B cell (primary cell): ENCODE measurements around the gene AMH. TPM values are rescaled to one million over a fixed set of nuclear protein-coding genes. Genes with fewer than 3 reads are reported as not detected.
A peak's percentile ranks its signal among the peaks of the same experiment; 100 is the strongest.

Experiments used
- ATAC-seq: fragments of 200-7000 bp; cut with Tn5 transposase; one replicate; pipeline ENCODE4 v1.10.0; 2021; ENCODE audit warnings: low read depth, mild to moderate bottlenecking, moderate number of reproducible peaks, moderate library complexity
- CTCF ChIA-PET: fragments of 350-600 bp; sonication (Branson Sonifier 250); formaldehyde crosslinking; loops from one replicate; lab custom pipeline; 2021; ENCODE audit warnings: antibody characterized with exemption, inconsistent platforms; lab: Charles Lee
- POLR2A ChIA-PET: fragments of 350-600 bp; sonication (Branson Sonifier 250); formaldehyde crosslinking; loops from one replicate; lab custom pipeline; 2021; ENCODE audit warnings: antibody characterized with exemption; lab: Charles Lee
- DNase-seq: peaks from one replicate; pipeline ENCODE4 v3.0.0; 2013
- H2AFZ ChIP-seq: 2 replicates; pipeline ENCODE4 v1.6.1; 2012; ENCODE audit warnings: mild to moderate bottlenecking, low read depth, low read length; ENCODE audit not compliant: insufficient read depth, poor library complexity, severe bottlenecking
- H3K27ac ChIP-seq, 2 donors: 1 replicate in 1 of 2; 2 replicates in 1 of 2; pipeline ENCODE4 v1.5.1; 2012 to 2013; ENCODE audit warnings: low read length in 2 of 2, mild to moderate bottlenecking in 2 of 2, moderate library complexity in 1 of 2
- H3K27me3 ChIP-seq, 4 experiments: fragments of 200-600 bp in 1 of 4; sonication (generic) in 1 of 4; replicated peaks in 1 of 4; 1 replicate in 2 of 4; 2 replicates in 2 of 4; pipeline versions ENCODE4 v1.6.1 to v1.7.0; 2013 to 2016; ENCODE audit warnings: low read length in 3 of 4, mild to moderate bottlenecking in 2 of 4, mixed read lengths in 1 of 4, moderate library complexity in 1 of 4; ENCODE audit not compliant: insufficient read depth in 4 of 4, control insufficient read depth in 3 of 4; ENCODE audit errors: control extremely low read depth in 1 of 4
- H3K36me3 ChIP-seq, 2 experiments: replicated peaks in 1 of 2; 1 replicate in 1 of 2; 2 replicates in 1 of 2; pipeline versions ENCODE4 v1.6.1 to v1.7.1; 2013; ENCODE audit warnings: low read length in 1 of 2; ENCODE audit not compliant: insufficient read depth in 2 of 2, control insufficient read depth in 1 of 2; ENCODE audit errors: control extremely low read depth in 1 of 2, extremely low read depth in 1 of 2
- H3K4me1 ChIP-seq, 2 donors: fragments of 200-600 bp in 1 of 2; sonication (generic) in 1 of 2; 1 replicate in 1 of 2; 2 replicates in 1 of 2; pipeline versions ENCODE4 v1.5.1 to v1.6.1; 2013 to 2017; ENCODE audit warnings: low read length in 2 of 2; ENCODE audit not compliant: control insufficient read depth in 2 of 2, insufficient read depth in 2 of 2
- H3K4me2 ChIP-seq: replicated peaks from 2 replicates; pipeline ENCODE3; 2012; ENCODE audit warnings: mild to moderate bottlenecking, low read depth, low read length; ENCODE audit not compliant: poor library complexity, severe bottlenecking
- H3K4me3 ChIP-seq, 5 experiments: fragments of 200-600 bp in 1 of 5; sonication (generic) in 1 of 5; 1 replicate in 3 of 5; 2 replicates in 2 of 5; pipeline versions ENCODE4 v1.5.1 to v1.7.0; 2011 to 2016; ENCODE audit warnings: low read length in 4 of 5, mild to moderate bottlenecking in 4 of 5, low read depth in 2 of 5, control low read depth in 1 of 5, moderate library complexity in 1 of 5; ENCODE audit not compliant: insufficient read depth in 1 of 5; ENCODE audit errors: control extremely low read depth in 1 of 5, extremely low read depth in 1 of 5
- H3K79me2 ChIP-seq: fragments of 200-600 bp; sonication (generic); one replicate; pipeline ENCODE4 v1.6.0; 2016; ENCODE audit warnings: low read length; ENCODE audit not compliant: control insufficient read depth, insufficient read depth
- H3K9ac ChIP-seq: fragments of 200-600 bp; sonication (generic); 2 replicates; pipeline ENCODE4 v1.6.1; 2017; ENCODE audit warnings: mild to moderate bottlenecking, low read length, moderate library complexity
- H3K9me3 ChIP-seq, 3 donors: one replicate each; pipeline versions ENCODE4 v1.6.1 to v1.7.1; 2013; ENCODE audit warnings: low read length in 2 of 3; ENCODE audit not compliant: control insufficient read depth in 2 of 3, insufficient read depth in 1 of 3; ENCODE audit errors: control extremely low read depth in 1 of 3
- H4K20me1 ChIP-seq: 2 replicates; pipeline ENCODE4 v1.6.0; 2012; ENCODE audit warnings: mild to moderate bottlenecking, low read length; ENCODE audit not compliant: insufficient read depth, control insufficient read depth, poor library complexity, severe bottlenecking
- H3K27ac Mint-ChIP-seq: one replicate; pipeline ENCODE4 v1.8.0; 2021; ENCODE audit warnings: mixed read lengths
- H3K27me3 Mint-ChIP-seq: one replicate; pipeline ENCODE4 v1.8.0; 2021; ENCODE audit warnings: mixed read lengths
- H3K4me1 Mint-ChIP-seq: one replicate; pipeline ENCODE4 v1.8.0; 2021; ENCODE audit warnings: mixed read lengths
- H3K4me3 Mint-ChIP-seq: one replicate; pipeline ENCODE4 v1.8.0; 2021; ENCODE audit warnings: mixed read lengths
- H3K9me3 Mint-ChIP-seq: one replicate; pipeline ENCODE4 v1.8.0; 2022; ENCODE audit warnings: mixed read lengths; ENCODE audit not compliant: insufficient read depth
- CTCF ChIP-seq: fragments of 200-600 bp; IDR thresholded peaks from one replicate; pipeline ENCODE4 v1.8.0; 2022; ENCODE audit warnings: antibody characterized with exemption, mild to moderate bottlenecking
- EZH2 ChIP-seq: IDR thresholded peaks from 2 replicates; pipeline ENCODE4 v1.6.1; 2012; ENCODE audit warnings: borderline replicate concordance, low read depth, mild to moderate bottlenecking, moderate library complexity, low read length; ENCODE audit not compliant: insufficient read depth, poor library complexity, severe bottlenecking
- WGBS: methylation state at CpG from one replicate; pipeline ENCODE4 v1.1.5; 2013; ENCODE audit warnings: missing lambda C conversion rate; ENCODE audit not compliant: insufficient coverage; 5-methylcytosine and 5-hydroxymethylcytosine counted together
- intact Hi-C: fragments of 100-400 bp; cut with micrococcal nuclease; formaldehyde crosslinking; loops from one replicate; pipeline ENCODE4 v1.10.0; 2022
- polyA plus RNA-seq: library from polyadenylated mRNA; depleted of rRNA; stranded (reverse); fragments of >200 nt; gene quantifications from 2 replicates; pipeline ENCODE4 v1.2.3, GENCODE V29; 2012
- total RNA-seq, 2 donors: library from RNA; stranded (reverse); fragments of 120-200 nt in 1 of 2; gene quantifications; 1 replicate in 1 of 2; 2 replicates in 1 of 2; pipeline versions ENCODE4 v1.2.3 to v1.2.4, GENCODE V29; 2013 to 2022

The AMH gene
- total and polyA plus RNA-seq, 2 donors (not counting 1 experiment from before 2014, with no cell fraction given), result 1.5 to 4.5 TPM

- no peaks in the 10 kb centered on the region for H3K36me3 ChIP-seq
- no peak for ATAC-seq
- H3K79me2 ChIP-seq, result peaks cover 4% of the 10 kb centered on the region
- no peak overlapping the region for H3K4me3 ChIP-seq
- H3K9me3 ChIP-seq, result peaks cover 0 to 20% (median 0%) of the 10 kb centered on the region in 3 donors
- H3K9me3 Mint-ChIP-seq, result no peaks in the 10 kb centered on the region
- no peaks in the 10 kb centered on the region for H3K27me3 Mint-ChIP-seq
- TF ChIP-seq EZH2, result no peak
- no peak for TF ChIP-seq CTCF
- peak overlapping the region; percentile 78 for H3K4me3 Mint-ChIP-seq
- no peak for DNase-seq
- H3K9ac ChIP-seq, result no peak overlapping the region
- H3K4me1 ChIP-seq, result peaks cover 61 to 77% of the 10 kb centered on the region in 2 donors
- peaks cover 22% of the 10 kb centered on the region for H4K20me1 ChIP-seq
- POLR2A ChIA-PET, result interaction anchor here (0.6 to 8.8 kb wide), 9 partner anchors 17 to 428 kb away, joined by 3 to 134 read pairs (median 5); no protein-coding TSS in a partner anchor
- intact Hi-C loops, result loop anchor here (5.0 kb wide), 1 partner anchor 33 kb away; no protein-coding TSS in a partner anchor
- H3K27me3 ChIP-seq, result peaks cover 0 to 31% (median 14%) of the 10 kb centered on the region in 4 experiments
- H3K27ac Mint-ChIP-seq, result peak overlapping the region; percentile 65
- H3K4me1 Mint-ChIP-seq, result peaks cover 49% of the 10 kb centered on the region
- WGBS, result 77% methylated on average over 16 of the region's 20 CpGs
- CTCF ChIA-PET, result interaction anchor here (1.7 to 6.3 kb wide), 7 partner anchors 8 to 98 kb away, joined by 6 to 63 read pairs (median 14); no protein-coding TSS in a partner anchor
- H3K4me2 ChIP-seq, result peak overlapping the region; percentile 100
- no peak overlapping the region for H3K27ac ChIP-seq
- no peak overlapping the region for H2AFZ ChIP-seq
These were observed 5.1 kb downstream of the AMH start for GRCh38 chr19:2254064-2254872.
